GM19324 (cell line): ENCODE results near the gene MICAL3.

Experiments
- ATAC-seq: cut with Tn5 transposase; IDR thresholded peaks from one replicate; pipeline ENCODE4 v1.9.1; 2021; ENCODE audit warnings: mild to moderate bottlenecking, moderate library complexity; ENCODE audit not compliant: unreplicated experiment, low FRiP score

The MICAL3 gene

GRCh38 chr22:17788528-17789378, 235.6 kb downstream of the MICAL3 start:
- no peak for ATAC-seq

DNA sequence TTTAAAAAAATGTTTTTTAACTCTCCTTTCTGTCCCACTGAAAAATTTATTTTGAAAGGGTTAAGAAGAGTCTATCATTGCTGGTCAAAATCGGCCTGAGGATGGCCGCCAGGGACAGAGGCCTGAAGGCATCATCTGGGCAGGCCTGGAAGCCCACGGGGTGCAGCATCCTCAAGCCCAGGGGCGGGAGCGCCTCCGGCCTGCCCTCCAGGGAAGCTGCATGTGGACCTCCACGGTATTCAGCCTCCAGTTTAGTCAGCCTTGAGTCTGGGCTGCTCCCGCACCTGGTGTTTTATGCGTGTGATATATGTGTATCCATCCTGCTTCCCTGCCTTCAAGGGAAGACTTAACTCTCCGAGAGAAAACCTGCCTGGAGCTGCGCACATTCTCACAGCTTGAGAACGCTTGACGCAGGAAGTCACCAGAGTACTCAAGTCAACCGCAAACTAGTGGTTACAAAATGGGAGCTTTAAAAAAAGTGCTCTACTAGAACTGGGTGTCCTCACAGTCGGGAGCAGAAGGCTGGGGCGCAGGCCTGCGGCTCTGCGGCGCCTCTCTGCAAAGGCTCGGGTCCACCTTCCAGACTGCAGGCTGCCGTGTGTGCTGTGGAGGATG, 236.5 kb downstream of the MICAL3 start:
- ATAC-seq = no peak

GRCh38 chr22:17787241-17787640, 237.1 kb downstream of the MICAL3 start:
- ATAC-seq = no peak

GRCh38 chr22:17786435-17787161, 237.8 kb downstream of the MICAL3 start:
- ATAC-seq = no peak

DNA sequence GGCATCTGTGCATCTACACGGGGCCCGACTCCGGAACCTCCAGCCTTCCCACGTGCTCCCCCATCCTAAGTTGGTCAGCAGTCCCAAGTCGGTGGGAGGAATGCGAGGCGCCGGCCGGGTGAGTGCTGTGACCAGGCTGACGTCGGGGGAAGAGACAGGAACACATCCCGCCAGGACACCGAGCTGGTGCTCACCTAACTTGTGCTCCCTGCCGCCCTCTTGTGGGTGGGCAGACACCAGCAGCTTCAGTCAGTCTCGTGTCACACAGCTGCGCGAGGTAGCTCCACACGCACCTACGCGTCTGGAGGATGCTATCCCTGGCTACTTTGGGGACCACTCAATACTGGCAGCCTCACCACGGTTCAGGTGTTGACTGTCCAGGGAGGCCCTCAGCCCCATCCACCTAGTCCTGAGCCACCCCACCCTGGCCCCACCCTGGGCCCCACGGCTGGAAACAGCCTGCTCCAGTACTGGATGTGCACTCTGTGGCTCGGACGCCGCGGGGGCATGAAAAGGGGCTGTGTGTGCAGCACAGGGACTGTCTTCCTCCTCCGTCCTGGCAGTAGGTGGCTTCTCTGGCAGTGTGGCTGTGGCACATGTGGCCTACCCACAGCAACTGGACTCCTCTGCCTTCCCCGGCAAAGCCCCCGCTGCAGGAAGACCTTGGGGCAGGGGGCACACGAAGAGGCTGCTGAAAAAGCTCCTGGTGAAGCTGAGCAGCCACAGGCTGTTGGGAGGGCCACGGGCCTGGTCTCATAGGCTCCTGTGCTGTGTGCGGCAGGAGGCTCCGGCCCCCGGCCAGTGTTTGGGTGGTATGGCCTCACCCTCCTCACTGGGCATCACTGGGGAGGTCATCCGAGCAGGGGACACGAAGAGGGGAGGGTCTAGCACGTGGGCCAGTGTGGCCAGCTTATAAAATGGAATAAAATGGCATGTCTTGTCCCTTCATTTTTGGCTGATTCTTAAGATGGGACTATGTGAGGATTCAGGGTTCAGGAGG, 238.9 kb downstream of the MICAL3 start:
- ATAC-seq = no peak

DNA sequence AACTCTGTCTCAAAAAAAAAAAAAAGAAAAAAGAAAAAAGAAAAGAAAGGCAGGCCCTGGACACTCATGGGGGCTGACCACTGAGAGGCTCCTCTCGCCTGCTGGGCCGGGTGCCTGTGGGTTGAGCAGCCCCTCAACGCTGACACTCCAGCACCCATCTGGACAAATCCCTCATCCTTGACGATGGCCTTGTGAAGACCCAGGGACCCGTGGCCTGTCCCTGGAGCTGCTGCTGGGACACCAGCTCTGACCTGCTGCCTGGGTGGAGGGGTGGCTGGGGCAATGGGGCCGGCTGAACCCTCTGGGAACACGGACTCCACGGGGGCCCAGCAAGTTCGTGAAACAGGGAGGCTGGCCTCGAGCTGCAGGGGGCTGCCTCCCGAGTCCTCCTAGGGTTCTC, 239.6 kb downstream of the MICAL3 start:
- no peak for ATAC-seq

GRCh38 chr22:17783773-17784480, 240.4 kb downstream of the MICAL3 start:
- ATAC-seq = no peak

DNA sequence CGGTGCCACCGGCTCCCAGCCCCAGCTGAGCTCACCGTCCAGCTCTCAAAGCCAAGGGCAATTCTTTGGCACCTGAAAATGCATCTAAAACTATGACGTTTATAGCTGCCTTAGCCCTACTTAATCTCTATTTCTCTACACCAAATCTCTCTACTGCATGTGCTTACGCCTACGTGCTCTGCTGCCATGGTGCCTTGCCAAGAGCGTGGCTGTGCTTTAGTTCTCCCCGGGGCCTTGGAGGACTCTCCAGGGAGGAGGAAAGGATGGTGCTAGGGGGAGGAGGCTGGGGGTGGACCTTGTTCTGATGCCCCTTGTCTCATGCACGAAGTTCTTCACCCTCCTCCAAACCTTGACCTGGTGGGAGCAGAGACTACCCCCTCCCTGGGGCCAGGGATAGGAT, 241.0 kb downstream of the MICAL3 start:
- no peak for ATAC-seq

DNA sequence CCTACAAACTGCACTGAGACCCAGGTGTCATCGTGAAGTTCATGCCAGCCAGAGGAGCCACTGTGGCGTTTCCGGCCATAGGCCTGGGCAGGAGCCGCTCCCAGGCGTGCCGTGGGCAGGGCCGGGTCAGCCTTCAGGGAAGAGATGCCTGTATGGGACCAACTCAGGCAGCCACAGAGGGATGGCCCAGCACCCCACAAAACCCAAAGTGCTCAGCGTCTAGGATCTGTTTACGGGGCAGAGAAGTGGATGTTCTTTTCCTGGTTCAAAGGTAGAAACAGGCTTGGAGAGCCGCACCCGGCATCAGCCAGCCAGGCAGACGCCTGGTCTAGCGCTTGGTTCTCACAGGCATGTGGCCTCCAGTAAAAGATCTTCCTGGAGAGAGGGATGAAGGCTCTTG, 241.7 kb downstream of the MICAL3 start:
- ATAC-seq = no peak

DNA sequence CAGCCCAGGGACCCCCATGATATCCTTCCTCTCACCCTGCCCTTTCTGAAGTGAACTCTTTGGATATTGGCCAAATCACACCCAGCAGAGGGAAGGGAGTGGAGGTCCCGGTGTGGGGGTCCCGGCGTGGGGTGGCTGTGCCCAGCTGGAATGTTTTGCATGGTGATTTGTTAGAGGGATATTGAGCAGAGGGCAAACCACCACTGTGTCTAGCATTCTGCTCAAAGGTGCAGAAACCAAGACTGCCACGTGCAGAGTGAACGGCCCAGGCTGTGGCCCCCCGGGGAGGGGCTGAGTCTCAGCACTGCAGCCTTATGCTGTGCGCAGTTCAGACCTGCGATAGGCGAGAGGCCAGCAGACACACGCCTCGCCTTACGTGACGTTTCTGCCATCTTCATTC, 242.2 kb downstream of the MICAL3 start:
- no peak for ATAC-seq

DNA sequence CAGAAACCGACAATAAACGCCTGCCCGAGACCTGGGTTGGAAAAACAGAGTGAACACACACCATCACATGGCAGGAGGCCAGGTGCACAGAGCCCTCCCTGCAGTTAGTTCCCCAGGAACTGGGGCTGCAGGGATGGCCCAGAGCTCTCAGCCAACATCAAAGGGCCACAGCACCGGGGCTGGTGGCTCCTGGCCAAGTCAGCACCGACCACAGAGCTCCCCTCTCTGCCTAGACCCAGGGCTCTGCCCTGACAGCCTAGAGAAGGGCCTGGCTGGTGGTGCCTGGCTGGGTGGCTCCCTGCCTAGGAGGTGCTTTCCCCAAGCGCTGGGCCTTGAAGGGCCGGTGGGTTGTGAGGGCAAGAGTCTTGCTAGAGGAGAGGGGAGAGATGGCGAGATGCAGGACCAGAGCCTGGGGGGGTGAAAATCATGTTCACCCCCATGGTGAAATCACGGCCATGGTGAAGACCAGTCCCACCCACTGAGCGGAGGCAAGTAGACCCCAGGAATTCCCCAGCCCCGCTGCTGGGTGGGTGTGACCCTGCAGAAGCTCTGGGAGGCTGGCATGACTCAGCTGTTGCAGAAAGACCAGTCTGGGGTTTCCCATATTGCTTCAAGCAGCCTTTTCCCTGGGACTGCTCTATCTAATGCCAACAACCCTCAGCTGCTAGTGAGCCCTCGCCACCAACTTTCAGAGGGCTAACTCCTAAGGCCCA, 242.9 kb downstream of the MICAL3 start:
- ATAC-seq = no peak

GRCh38 chr22:17780741-17781318, 243.5 kb downstream of the MICAL3 start:
- ATAC-seq = no peak

DNA sequence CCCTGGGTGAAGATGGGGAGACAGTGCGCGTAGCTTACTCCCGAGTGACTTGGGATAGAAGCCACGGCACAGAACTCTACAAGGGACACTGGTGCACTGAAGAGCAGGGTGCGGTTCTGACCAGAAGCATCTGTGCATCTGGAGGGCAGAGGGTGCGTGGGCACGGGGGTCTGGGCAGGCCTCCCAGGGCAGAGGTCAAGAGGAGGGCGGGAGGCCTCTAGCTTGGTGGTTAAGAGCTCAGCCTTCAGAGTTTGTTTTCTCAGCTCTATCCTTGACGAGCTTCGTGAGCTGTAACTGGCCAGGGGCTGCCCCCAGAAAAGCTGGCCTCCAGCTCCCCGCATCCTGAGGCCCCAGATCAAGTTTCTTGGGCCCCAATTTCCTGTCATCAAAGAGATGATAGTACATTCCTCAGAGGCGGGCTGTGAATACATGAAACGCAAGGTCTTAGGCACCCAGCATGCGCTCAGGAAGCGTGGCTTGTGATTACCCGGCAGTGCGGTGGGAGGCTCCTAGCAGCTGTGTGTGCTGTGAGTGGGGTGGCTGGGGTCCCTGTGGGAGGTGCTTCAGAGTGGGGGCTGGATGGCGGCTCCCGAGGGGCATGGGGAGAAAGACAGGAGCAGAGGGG, 244.1 kb downstream of the MICAL3 start:
- no peak for ATAC-seq

GRCh38 chr22:17779286-17780115, 244.9 kb downstream of the MICAL3 start:
- ATAC-seq = no peak

GRCh38 chr22:17778412-17778976, 245.9 kb downstream of the MICAL3 start:
- ATAC-seq = no peak

DNA sequence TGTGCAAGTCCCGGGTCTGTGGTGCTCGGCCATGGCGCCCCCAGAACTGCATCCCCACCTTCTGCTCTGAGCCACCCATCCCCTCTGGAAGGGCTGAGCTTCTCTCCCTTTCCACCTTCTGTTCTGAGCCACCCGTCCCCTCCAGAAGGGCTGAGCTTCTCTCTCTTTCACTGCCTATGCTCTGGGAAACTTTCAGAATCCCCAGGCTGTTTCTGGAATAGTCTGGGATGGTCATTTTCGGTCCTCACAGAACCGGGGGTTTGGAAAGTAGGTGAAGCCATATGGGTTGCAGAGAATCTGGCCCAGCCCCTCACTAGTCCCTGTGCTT, 246.7 kb downstream of the MICAL3 start:
- no peak for ATAC-seq

- ATAC-seq = no peak
Measured at GRCh38 chr22:17777005-17777716, 247.2 kb downstream of the MICAL3 start.
